ENCODE data around the gene SAMD15. TPM values are rescaled to one million over a fixed set of nuclear protein-coding genes. Genes with fewer than 3 reads are reported as not detected.

Gene SAMD15
- total and polyA plus RNA-seq, 2 donors (not counting 3 experiments of a cell fraction or from before 2014, with no cell fraction given) = 0.10 to 1.1 TPM

- intact Hi-C loops (cut with micrococcal nuclease) = no loop called here
- no peak for FAIRE-seq
- H3K4me3 ChIP-seq (replicated peaks in 1 of 3; ENCODE audit: insufficient read depth in 1 of 3, low read depth in 1 of 3, low read length in 3 of 3) = no peak overlapping the region
- H3K4me1 ChIP-seq (ENCODE audit: control insufficient read depth, extremely low read depth, insufficient read depth, low read length) = no peaks in the 10 kb centered on the region
- H3K4me2 ChIP-seq (ENCODE audit: insufficient read depth, low read length) = no peak overlapping the region
- H3K79me2 ChIP-seq (ENCODE audit: control insufficient read depth, insufficient read depth, low read length) = no peaks in the 10 kb centered on the region
- ChIA-PET POLR2A (no interaction called here), CTCF (no interaction called here)
- no peaks in the 10 kb centered on the region for H3K27me3 ChIP-seq (ENCODE audit: control insufficient read depth in 2 of 2, insufficient read depth in 2 of 2, low read length in 2 of 2)
- dilution Hi-C loops (cut with MboI; ENCODE audit: extremely low pct_ligation_motif_present, low sequenced_read_pairs) = no loop called here
- no peak overlapping the region for H3K27ac ChIP-seq (ENCODE audit: insufficient read depth, low read depth, low read length)
- DNase-seq (ENCODE audit: low read depth, low spot score) = no peak
- no peak overlapping the region for H3K9ac ChIP-seq (replicated peaks; ENCODE audit: extremely low read depth, insufficient read depth, low read length)
- BruUV-seq (replicated peaks) = no TSS peak
- TF ChIP-seq FOS (IDR thresholded peaks at IDR 0.05; ENCODE audit: borderline replicate concordance, insufficient read depth, low read length) (no peak), JUN (IDR thresholded peaks at IDR 0.05; ENCODE audit: borderline replicate concordance, insufficient read depth, insufficient read length, low read depth) (no peak), POLR2AphosphoS5 (IDR thresholded peaks at IDR 0.05; ENCODE audit: insufficient read depth, low read depth, low read length) (no peak)
- H3K36me3 ChIP-seq (ENCODE audit: control insufficient read depth in 2 of 2, extremely low read depth in 1 of 2, insufficient read depth in 2 of 2, low read length in 2 of 2) = peaks cover 0 to 2% of the 10 kb centered on the region in 2 experiments
- no peaks in the 10 kb centered on the region for H4K20me1 ChIP-seq (replicated peaks; ENCODE audit: control insufficient read depth, extremely low read depth, insufficient read depth, low read length)
- no peaks in the 10 kb centered on the region for H3K9me1 ChIP-seq (replicated peaks; ENCODE audit: control insufficient read depth, extremely low read depth, insufficient read depth, low read length)
- no peak overlapping the region for H2AFZ ChIP-seq (ENCODE audit: low read depth, low read length)
- no peaks in the 10 kb centered on the region for H3K9me3 ChIP-seq (replicated peaks; ENCODE audit: control insufficient read depth, insufficient read depth, low read length)
These were observed 13.0 kb upstream of the SAMD15 start for GRCh38 chr14:77364146-77364545.

- Histone ChIP-seq H3K4me3 (replicated peaks in 1 of 3; ENCODE audit: insufficient read depth in 1 of 3, low read depth in 1 of 3, low read length in 3 of 3) (no peak overlapping the region), H3K4me1 (ENCODE audit: control insufficient read depth, extremely low read depth, insufficient read depth, low read length) (no peaks in the 10 kb centered on the region), H3K36me3 (ENCODE audit: control insufficient read depth in 2 of 2, extremely low read depth in 1 of 2, insufficient read depth in 2 of 2, low read length in 2 of 2) (peaks cover 0 to 2% of the 10 kb centered on the region in 2 experiments), H3K9ac (replicated peaks; ENCODE audit: extremely low read depth, insufficient read depth, low read length) (no peak overlapping the region), H3K79me2 (ENCODE audit: control insufficient read depth, insufficient read depth, low read length) (peaks cover 1% of the 10 kb centered on the region), H2AFZ (ENCODE audit: low read depth, low read length) (no peak overlapping the region), H3K9me3 (replicated peaks; ENCODE audit: control insufficient read depth, insufficient read depth, low read length) (no peaks in the 10 kb centered on the region), H3K4me2 (ENCODE audit: insufficient read depth, low read length) (no peak overlapping the region), H4K20me1 (replicated peaks; ENCODE audit: control insufficient read depth, extremely low read depth, insufficient read depth, low read length) (no peaks in the 10 kb centered on the region), H3K27me3 (ENCODE audit: control insufficient read depth in 2 of 2, insufficient read depth in 2 of 2, low read length in 2 of 2) (no peaks in the 10 kb centered on the region), H3K9me1 (replicated peaks; ENCODE audit: control insufficient read depth, extremely low read depth, insufficient read depth, low read length) (no peaks in the 10 kb centered on the region), H3K27ac (ENCODE audit: insufficient read depth, low read depth, low read length) (no peak overlapping the region)
- POLR2A ChIA-PET = no interaction called here
- intact Hi-C loops (cut with micrococcal nuclease) = no loop called here
- FAIRE-seq = peak; percentile 21
- CTCF ChIA-PET = no interaction called here
- dilution Hi-C loops (cut with MboI; ENCODE audit: extremely low pct_ligation_motif_present, low sequenced_read_pairs) = no loop called here
- no peak for TF ChIP-seq EZH2 (IDR thresholded peaks at IDR 0.05; ENCODE audit: borderline replicate concordance, low read depth, low read length, severe bottlenecking)
- no peak for TF ChIP-seq POLR2AphosphoS5 (IDR thresholded peaks at IDR 0.05; ENCODE audit: insufficient read depth, low read depth, low read length)
- TF ChIP-seq MYC (IDR thresholded peaks at IDR 0.05; ENCODE audit: low read depth, low read length) = no peak
- no peak for TF ChIP-seq JUN (IDR thresholded peaks at IDR 0.05; ENCODE audit: borderline replicate concordance, insufficient read depth, insufficient read length, low read depth)
- TF ChIP-seq GATA2 (IDR thresholded peaks at IDR 0.05; ENCODE audit: insufficient read depth, insufficient read length, low read depth, low read length) = no peak
- no peak for TF ChIP-seq POLR2A (IDR thresholded peaks at IDR 0.05; ENCODE audit: low read depth, low read length)
- TF ChIP-seq FOS (IDR thresholded peaks at IDR 0.05; ENCODE audit: borderline replicate concordance, insufficient read depth, low read length) = no peak
- TF ChIP-seq MAX (IDR thresholded peaks at IDR 0.05; ENCODE audit: insufficient read depth, insufficient read length) = no peak
- no peak for TF ChIP-seq CTCF (IDR thresholded peaks at IDR 0.05; ENCODE audit: extremely low read depth in 1 of 2, insufficient read depth in 1 of 2, low read depth in 1 of 2, low read length in 2 of 2)
- no TSS peak for BruUV-seq (replicated peaks)
- no peak for DNase-seq (ENCODE audit: low read depth, low spot score)
These were observed 7.9 kb upstream of the SAMD15 start for GRCh38 chr14:77369285-77369684.

Measured in endothelial cell of umbilical vein (primary cell).